ENCODE results near the gene TERT.
A peak's percentile ranks its signal among the peaks of the same experiment; 100 is the strongest.
"Not testable (repeated sequence)": the region's sequence is repeated elsewhere in the genome, so short reads cannot be mapped to it uniquely, and the experiment has no call there.

TERT gene

DNA sequence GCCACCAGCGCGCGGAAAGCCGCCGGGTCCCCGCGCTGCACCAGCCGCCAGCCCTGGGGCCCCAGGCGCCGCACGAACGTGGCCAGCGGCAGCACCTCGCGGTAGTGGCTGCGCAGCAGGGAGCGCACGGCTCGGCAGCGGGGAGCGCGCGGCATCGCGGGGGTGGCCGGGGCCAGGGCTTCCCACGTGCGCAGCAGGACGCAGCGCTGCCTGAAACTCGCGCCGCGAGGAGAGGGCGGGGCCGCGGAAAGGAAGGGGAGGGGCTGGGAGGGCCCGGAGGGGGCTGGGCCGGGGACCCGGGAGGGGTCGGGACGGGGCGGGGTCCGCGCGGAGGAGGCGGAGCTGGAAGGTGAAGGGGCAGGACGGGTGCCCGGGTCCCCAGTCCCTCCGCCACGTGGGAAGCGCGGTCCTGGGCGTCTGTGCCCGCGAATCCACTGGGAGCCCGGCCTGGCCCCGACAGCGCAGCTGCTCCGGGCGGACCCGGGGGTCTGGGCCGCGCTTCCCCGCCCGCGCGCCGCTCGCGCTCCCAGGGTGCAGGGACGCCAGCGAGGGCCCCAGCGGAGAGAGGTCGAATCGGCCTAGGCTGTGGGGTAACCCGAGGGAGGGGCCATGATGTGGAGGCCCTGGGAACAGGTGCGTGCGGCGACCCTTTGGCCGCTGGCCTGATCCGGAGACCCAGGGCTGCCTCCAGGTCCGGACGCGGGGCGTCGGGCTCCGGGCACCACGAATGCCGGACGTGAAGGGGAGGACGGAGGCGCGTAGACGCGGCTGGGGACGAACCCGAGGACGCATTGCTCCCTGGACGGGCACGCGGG is at the start of gene TERT:
Gene TERT (minus strand): TSS at position 234 of the 815 bp plus-strand sequence. CDS start 79 bp downstream, at position 155.
- peak; percentile 64 for DNase-seq

DNA sequence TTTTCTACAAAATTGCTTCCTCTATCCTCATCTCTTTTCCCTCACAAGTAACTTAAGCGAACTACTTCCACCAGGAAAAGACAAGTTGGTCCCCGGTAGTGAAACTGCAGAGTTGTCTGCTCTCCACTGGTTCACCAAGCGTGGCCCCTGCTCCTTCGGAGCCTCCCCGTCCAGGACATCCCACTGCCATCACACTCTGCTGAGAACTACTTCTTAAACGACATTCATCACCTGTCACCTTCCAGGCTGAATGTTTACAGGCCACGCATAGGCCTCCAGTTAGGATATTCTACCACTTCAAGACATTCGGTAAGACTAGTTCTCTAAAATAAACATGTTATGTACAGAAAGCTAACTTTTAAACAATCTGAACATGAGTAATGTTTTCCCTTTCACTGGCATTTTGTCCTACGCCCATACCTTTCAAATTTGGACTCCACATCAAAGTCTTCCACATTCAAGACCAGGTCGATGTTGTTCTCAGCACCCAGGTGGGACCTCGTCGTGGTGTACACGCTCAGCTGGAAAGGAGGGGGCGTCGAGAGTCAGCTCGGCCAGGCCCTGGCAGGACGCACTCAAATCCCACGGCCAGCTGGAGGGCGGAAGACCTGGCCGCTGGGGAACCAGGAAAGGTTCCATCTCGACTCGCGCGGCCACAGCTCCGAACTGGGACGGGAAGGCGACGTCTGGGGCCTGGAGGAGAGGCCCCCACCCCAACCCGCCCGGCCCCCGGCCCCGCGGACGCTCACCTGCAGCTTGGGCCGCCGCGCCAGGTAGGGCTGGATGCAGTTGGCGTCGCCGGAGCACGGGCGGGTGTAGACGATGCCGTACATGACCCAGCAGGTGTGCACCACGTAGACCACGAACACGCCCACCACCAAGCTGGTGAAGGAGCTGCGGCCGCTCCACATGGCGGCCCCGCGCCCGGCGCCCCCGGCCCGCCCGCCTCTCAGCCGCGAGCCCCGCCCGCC is 49.3 kb upstream of the TERT start:
- DNase-seq: no peak

DNA sequence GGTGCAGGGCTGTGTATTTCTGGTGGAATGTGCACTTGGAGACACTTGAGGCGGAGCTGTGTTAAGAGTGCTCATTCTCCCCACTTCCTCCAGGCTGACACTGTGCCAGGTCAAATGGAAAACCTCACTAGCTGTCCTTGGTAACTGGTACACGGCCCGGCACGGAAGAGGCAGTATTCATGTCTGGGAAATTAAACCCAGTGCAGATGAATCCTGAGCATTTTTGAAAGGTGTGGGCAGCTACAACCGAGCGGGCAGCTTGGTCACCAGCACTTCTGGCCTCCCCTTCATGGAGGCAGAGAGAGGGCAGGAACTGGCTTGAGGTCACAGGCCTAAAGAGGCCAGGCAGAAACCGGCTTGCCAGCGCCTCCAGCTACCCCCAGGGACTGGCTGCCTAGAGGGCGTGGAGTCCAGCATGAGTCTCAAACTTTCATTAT is 48.5 kb upstream of the TERT start:
- DNase-seq: no peak

DNA sequence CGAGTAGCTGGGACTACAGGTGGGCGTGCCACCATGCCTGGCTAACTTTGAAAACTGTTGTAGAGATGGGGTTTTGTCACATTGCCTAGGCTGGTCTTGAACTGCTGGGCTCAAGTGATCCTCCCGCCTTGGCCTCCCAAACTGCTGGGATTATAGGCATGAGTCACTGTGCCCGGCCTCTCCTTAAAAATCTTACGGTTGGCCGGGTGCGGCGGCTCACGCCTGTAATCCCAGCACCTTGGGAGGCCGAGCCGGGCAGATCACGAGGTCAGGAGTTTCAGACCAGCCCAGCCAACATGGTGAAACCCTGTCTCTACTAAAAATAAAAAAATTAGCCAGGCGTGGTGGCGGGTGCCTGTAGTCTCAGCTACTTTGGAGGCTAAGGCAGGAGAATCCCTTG is 47.8 kb upstream of the TERT start:
- not testable (repeated sequence) for DNase-seq

DNA sequence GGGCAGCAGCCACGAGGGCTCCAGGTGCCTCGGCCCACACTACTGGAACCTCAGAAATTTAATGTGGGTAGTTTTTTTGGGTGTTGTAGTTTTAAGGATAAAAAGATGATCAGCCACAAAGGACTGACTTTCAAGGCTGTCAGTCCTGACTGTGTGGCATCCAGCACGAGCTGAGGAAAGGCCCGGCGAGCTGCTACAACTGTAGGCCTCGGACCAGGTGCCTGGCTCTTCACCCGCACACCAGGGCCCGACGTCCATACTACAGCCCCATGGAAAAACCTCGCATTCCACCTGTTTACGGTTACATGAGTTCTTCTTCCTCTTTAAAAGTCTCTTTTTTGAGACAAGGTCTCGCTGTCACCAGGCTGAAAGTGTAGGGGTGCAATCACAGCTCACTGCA is 47.4 kb upstream of the TERT start:
- no peak for DNase-seq

DNA sequence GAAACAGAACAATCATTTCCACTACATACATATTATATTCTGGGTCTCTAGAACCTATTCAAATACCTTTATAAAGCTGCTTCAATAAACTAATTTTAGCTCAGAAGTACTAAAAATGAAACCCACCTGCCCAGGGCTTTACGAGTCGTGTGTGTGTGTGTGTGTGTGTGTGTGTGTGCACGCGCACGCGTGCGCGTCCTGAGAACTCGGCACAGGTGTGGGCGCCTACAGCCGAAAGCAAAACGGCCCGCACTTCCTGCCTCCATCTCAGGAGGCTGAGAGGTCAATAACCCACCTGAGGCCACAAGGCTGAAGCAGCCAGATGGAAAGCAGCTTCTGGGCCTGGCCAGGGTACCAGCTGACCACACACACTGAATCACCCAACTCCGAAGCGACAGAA is 47.0 kb upstream of the TERT start:
- DNase-seq: no peak

DNA sequence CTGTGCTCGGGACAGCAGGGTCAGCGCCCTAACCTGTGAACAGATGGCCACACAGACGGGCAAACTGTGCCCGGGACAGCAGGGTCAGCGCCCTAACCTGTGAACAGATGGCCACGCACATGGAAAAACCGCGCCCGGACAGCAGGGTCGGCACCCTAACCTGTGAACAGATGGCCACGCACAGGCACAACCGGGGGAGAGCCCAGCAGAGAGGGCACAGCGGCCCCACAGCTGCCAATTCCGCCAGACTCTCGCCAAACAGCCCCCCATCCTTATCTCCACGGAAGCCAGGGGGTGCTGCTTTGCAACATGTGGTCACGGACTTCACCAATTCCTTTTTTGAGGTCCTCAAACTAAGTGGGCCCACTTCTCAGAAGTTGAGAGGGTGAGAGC is 44.9 kb upstream of the TERT start:
- not testable (repeated sequence) for DNase-seq

DNA sequence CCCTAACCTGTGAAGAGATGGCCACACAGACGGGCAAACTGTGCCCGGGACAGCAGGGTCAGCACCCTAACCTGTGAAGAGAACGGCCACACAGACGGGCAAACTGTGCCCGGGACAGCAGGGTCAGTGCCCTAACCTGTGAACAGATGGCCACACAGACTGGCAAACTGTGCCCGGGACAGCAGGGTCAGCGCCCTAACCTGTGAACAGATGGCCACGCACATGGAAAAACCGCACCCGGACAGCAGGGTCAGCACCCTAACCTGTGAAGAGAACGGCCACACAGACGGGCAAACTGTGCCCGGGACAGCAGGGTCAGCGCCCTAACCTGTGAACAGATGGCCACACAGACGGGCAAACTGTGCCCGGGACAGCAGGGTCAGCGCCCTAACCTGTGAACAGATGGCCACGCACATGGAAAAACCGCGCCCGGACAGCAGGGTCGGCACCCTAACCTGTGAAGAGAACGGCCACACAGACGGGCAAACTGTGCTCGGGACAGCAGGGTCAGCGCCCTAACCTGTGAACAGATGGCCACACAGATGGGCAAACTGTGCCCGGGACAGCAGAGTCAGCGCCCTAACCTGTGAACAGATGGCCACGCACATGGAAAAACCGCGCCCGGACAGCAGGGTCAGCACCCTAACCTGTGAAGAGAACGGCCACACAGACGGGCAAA is 44.4 kb upstream of the TERT start:
- not testable (repeated sequence) for DNase-seq

DNA sequence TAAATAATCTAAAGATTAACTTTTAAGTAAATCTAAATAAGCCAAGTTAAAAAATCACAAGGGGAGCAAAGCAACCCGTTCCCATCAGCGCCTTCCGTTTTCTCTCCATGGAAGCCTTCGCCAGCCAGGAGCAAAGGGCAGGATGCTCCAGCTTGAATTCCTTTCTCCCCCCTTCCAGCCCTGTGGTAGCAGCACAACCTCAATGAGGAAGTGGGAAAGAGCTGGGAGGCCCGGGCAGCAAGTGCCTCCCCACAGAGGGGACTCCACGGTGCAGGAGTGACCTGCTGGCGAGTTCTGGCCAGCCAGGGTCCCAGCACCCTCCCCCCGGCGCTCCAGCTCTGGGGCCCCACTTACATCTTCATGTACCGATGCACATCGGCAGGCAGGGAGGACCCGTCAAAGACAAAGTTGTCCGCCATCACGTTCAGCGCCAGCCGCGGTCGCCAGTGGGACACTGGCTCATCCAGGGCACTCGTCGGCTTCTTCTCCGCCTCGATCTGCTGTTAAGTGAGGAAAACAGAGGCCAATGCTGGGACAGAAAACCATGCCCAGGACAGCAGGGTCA is 43.7 kb upstream of the TERT start:
- no peak for DNase-seq

DNA sequence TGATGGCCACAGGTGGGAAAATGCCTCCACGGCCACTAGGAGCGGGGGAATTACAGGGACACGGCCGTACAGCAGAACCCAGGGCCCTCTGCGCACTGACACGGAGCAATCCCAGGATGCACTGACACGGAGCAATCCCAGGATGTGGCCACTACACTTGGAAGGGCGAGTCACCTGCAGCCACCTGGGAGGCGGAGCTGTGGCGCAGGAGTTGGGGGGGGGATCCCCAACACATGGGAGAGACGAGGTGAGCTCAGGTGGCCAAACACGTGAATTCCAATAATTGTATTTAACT is 43.3 kb upstream of the TERT start:
- no peak for DNase-seq

DNA sequence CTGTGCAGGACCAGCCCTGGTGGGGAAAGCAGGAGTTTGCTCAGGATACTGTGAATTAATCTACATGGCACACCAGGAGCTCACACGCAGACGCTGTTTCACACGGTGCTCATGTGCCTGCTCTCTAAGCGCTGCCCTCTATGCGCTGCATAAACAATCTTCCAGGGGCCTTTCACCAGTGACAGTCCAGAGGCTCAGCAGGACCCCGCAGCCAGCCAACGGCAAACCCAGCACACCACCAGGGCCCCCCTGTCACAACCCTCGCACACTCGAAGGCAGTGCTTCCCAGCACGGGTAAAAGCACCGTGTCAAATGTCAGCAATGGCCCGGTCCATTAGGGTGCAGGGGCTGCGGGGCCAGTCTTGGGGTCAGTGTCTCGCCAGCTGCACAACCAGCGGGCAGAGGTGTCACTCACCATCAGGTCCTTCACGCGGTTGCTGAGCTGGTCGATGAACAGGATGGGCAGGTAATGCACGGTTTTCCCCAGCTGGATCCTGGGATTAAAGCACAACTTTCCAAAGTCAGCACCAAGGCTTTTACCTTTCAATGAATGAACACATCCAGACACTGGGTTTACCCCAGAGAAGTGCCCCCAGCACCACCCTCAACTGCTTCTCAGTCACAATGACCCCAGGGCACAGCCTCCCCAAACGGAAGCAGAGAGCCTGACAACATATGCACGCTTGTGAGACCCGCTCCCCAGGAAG is 42.8 kb upstream of the TERT start:
- DNase-seq: no peak

DNA sequence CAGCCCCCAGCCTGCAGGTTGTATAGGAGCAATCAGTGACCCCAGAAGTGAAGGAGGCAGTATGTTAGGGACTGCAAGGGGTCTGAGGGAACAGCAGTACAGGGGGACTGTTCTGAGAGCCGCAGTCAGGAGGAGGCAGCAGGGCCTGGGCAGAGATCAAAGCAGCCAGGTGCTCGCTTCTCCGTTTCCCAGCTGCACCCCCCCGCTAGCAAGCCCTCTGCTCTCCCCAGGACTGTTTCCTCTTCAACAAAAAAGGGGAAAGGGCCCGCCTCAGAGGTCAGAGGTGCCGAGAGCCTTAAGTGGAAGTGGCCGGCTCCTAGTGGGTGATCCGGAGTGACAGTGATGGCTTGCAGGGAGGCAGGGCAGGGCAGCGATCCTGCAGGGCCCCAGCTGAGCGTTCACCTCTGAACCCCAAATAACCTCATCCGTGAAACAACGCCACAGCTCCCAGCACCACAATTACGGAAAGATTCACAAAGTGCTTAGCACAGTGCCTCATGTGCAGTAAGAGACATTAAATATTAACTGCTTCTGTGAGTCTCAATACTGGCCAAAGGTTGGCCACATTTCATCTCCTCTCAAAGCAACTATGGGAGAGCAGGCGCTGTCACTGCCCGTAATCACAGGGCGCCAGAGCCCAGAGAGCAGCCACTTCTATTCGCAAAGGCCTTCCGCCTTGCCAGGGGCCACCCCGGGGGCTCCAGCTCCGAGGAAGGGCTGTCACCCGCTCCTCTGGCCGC is 42.1 kb upstream of the TERT start:
- no peak for DNase-seq

DNA sequence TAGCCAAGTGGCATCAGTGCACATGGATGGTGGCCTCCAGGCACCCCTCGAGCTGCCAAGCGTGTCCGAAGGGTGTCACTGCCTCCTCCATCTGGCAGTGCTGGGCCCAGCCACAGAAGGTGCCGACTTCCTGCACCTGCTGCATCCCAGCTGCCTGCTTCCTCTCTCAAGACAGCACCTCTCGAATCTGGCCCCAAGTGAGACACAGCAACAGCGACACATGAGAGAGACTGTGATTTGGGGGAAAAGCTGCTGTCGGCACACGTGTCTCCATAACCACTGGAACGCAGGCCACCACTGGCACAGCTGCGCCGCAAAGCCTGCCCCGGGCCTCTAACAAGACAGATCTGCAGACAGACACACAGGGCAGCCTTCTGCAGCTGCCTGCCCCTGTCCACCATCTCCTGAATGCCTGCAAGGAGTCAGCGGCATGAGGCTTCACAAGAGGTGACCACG is 41.3 kb upstream of the TERT start:
- DNase-seq: no peak

DNA sequence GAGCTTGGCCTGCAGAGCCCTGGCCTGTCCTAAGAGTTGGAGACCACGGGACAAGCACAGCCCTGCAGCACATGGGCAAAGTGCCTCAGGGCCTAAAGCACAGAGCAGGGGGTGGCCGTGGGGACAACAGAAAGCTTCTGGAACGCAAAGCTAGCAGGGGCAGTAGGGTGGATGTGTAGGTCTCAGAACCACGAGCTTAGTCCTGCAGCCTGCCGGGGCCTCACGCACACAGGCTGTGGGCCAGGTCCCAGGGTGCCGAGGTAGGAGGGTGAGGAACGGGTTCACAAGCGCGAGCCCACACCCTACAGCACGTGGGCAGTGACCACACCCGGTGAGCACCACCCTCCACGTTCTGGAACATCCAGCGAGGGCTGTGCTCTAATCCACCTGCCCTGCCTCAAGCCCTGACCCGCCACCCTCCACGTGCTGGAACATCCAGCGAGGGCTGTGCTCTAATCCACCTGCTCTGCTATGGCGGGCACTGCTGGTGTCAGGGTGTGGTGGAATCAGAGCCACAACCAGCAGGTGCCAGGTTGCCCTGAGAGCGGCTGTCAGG is 40.8 kb upstream of the TERT start:
- DNase-seq: no peak

DNA sequence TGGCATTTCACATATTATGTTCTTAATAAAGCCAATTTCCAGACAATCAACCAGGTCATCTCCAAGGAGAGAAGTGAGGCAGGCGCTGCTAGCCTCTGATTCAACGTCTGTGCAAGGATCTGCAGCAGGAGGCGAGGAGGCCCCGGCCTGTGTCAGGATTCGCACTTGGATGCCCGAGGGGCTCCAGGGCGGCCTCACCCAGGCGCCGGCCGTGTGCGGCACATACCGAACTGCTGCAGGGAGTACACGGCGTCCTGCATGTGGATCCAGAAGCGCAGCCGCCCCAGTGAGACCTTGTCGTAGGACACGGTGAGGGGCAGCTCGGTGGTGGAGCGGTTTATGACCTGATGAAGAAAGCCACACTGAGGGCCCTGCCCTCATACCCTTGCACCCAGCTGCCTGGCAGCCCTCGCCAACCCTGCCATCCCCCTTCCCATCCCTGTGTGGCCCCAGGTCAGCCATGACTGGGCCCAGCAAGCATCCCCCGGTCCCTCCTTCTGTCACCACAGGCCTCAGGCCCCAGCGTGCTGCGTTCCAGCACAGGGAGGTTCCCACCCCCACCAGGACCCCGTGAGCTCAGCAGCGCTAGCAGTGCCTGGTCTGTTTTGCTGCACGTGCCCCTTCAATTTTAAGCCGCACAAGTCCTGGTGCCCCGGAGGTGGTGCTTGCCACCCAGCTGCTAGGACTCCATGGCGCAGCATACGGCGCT is 40.1 kb upstream of the TERT start:
- no peak for DNase-seq

DNA sequence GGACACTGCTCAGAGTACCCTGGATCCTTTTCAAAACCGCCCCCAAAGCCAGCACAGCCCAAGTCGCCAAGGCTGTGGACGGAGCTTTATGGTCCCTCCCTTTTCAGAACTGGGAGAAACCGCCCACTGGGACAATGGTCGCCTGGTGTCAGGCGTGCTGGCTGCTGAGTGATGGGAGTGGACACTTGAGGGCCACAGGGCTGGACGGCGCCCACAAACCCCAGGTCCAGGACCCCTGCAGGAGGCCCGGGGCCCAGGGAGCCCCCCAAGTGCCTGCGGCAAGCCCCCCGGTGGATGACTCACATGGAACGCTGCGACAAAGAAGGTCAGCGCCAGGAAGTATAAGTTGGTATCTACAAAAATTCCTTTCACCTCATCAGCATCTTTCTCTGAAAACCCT is 39.1 kb upstream of the TERT start:
- DNase-seq: no peak

DNA sequence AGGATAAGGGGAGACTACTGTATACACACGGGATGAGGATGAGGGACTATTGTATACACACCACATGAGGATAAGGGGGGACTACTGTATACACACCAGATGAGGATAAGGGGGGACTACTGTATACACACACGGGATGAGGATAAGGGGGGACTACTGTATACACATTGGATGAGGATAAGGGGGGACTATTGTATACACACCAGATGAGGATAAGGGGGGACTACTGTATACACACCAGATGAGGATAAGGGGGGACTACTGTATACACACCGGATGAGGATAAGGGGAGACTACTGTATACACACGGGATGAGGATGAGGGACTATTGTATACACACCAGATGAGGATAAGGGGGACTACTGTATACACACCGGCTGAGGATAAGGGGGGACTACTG is 38.4 kb upstream of the TERT start:
- not testable (repeated sequence) for DNase-seq

DNA sequence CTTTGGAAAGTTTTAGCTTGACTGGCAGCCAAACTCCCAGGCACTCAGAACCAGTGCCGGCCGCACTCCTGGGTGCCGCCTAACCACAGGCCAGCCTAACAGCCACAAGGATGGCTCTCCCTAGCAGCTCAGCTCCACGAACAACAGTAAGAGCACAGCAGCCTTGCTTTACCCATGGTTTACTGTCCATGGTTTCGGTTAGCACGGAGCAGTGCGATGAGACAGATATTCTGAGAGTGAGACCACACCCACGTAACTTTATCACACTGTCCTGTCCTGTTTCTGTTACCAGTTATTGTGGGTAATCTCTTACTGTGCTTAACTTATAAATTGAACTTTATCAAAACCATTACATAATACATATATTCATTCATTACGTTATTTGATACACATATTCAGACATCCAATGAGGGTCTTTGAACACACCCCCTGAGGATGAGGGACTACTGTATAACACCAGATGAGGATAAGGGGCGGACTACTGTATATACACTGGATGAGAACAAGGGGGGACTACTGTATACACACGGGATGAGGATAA is 37.7 kb upstream of the TERT start:
- no peak for DNase-seq

DNA sequence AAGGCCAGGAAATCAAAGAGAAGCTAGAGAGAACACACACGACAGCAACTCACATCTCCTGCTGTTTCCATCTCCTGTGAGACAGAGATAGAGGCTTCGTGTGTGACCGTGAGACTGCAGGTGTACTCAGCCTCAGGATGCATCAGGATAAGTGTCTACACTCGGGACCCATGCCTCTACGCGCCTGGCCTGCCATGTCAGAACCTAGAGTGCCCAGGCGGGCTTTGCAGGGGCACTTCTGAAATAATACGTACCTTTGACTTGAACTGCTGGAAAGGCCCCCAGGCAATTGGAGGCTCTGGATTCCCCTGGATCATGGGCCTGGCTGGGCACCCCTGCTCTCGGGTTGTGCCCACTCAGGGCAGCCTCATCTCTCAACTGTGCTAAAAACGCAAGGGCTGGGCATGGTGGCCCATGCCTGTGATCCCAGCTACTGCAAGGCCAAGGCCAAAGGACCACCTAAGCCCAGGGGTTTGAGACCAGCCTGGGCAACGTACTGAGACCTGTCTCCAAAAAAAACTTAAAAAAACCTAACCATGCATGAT is 37.1 kb upstream of the TERT start:
- DNase-seq: no peak

Data from activated CD4-positive, CD25-positive, alpha-beta regulatory T cell treated with anti-CD3 and anti-CD28 coated beads, Interleukin-2, amount 50 U/mL, for 72 hours (primary cell).